CD4-positive, alpha-beta T cell treated with Interleukin-10 for 1 hour (primary cell): ENCODE measurements around the gene NT5C2.

Source experiments
- DNase-seq: peaks from one replicate; pipeline ENCODE4 v3.0.0-alpha.2; 2020

The NT5C2 gene

DNA sequence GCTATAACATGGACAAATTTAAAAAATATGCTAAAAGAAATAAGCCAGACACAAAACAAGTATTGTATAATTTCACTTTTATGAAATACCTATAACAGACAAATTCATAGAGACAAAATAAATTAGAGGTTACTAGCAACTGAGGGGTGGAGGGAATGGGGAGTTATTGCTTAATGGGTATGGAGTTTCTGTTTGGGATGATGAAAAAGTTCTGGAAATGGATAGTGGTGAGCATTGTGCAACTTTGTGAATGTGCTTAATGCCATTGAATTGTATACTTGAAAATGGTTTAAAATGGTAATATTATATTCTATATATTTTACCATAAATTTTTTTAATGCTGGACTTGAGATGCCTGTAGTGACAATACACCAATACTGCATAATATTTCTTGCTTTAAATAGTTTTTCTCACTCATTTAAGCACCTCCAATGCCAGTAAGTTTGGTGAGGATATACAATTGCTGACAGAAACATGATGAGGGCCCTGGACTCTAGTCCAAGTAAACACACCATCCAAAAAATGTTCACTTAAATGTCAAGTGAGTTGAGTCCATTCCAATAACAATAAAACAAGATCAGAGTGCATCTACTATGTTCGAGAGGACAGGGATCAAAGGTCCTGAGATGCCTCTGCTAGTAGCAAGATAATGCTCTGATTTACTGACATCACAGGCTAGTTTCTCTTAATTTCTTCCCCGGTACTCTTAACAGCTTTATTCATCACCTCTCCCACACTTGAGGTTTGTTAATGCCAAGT lies 71.9 kb downstream of the NT5C2 start:
- DNase-seq, result no peak

DNA sequence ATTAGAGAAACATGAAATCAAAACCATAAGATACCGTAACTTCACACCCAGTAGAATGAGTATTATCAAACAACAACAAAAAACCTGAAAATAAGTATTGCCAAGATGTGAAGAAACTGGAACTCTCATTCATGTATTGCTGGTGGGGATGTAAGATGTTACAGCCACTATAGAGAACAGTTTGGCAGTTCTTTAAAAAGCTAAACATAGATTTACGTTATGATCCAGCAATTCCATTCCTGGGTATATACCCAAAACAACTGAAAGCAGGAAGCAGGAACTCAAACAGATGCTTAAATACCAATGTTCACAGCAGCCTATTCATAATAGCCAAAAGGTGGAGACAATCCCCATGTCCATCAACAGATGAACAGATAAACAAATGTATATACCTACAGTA lies 72.5 kb downstream of the NT5C2 start:
- no peak for DNase-seq

DNA sequence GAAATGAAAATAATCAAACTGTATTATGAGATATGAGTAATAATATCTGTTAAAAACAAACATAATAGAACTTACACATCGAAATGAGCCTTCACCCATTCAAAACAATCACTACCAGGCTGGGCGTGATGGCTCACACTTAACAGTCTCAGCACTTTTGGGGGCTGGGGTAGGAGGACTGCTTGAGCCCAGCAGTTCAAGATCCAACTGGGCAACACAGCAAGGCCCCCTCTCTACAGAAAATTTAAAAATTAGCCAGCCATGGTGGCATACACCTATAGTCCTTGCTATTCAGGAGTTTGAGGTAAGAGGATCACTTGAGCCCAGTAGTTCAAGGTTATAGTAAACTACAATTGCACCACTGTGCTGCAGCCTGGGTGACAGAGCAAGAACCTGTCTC lies 75.8 kb downstream of the NT5C2 start:
- DNase-seq, result no peak

DNA sequence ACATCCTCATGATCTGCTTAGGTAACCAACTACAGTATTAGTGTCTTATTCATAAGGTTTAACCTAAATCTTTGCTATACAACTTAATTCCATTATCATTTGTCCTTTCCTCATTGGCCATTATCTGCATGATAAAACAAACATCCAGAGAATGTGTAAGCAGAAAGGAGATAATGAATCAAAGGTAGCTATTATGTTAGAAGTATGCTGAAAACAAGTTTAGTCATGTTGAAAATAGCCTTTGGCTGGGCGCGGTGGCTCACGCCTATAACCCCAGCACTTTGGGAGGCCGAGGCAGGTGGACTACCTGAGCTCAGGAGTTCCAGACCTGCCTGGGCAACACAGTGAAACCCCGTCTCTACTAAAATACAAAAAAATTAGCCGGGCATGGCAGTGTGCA lies 78.2 kb downstream of the NT5C2 start:
- DNase-seq, result no peak

DNA sequence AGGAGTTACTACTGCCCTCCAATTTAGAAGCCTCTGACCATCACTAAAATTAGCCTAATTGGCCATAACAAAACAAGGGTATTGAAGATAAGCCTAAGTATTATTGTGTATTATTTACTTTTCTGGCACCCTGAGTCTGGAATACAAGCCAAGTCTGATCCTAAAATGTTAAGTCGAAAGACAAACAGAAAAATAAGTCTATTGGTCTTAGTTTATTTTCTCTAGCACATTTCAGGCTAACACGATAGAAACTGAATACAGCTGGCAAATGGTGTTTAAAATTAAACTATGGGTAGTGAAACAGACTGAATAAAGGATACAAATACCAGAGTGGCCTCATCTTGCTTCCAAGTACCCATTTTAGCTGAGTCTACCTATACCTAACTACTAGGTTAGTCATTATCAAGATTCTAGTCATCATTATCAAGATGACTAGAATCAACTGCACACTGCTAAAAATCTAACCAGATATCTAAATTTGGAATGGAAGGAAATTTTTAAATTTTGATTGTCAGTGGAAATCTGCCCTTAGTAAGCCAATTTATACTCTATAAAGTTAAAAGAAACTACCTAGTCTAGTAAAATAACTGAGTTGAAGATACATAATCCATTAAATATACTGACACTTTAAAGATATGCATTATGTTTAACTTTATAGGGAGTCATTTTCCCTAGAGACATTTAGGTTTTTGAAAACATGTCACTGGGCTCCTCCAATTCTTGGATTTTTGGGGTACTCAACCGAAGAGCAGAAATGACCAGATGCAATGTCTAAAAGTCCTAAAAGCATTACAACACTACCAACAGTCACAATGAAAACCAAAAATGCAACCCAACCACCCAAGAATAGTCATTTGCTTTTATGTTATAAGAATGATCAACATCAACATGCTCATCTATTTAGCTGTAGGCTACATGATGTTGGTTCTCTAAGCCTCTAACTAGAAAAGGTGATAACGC lies 80.9 kb downstream of the NT5C2 start:
- no peak for DNase-seq

DNA sequence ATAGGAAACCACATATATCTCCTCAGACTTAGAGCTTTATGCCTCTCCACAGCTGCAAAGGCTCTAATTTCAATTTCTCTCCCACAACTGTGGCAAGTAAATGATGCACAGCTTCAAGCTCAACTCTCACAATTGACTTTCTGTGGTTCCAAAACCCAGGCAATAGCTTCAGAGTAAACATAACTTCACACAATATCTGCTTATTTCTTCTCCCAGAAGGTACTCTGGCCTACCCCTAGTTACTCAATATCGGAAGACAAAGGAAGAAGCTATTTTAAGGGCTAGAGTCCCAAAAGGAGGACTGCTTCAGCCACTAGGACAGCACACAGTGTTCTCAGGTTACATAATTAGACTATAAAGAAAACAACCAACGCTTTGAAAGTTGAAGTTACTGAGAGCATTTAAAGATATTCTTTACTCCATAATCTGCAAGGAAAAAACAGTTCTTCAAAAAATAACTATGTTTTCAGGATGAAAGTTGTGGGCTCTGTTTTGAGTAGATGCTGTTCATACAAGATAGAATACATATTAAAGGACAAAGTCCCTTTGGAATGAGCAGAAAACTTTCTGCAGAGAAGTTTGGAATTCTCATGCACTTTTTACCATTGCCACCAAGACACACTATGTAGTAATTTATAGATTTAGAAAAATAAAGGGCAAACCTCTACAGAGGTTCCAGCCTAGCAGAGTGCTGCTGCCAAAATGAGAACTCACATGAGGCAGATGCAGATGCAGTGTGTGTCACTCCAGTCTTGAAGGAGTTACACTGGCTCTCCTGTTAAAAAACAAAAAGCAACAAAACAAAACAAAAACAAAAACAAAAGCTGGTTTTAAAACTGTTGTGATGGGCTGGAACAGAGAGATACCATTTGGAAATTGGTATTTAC lies 81.8 kb downstream of the NT5C2 start:
- no peak for DNase-seq

DNA sequence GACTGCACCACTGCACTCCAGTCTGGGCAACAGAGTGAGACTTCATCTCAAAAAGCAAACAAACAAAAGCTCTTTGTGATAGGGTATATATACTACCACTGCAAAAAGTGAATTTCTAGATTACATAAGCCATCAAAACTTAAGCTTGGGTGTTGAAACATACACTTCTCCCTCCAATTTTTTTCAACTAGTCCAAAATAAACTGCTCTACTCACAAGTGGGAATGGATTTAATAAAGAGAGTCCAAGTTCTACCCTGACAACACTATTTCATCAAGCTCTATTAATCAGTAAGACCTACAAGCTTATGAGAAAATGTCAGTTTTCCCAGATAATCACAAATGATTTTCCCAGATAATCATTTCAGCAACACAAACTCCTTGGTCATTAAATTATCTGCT lies 82.7 kb downstream of the NT5C2 start:
- DNase-seq, result no peak

DNA sequence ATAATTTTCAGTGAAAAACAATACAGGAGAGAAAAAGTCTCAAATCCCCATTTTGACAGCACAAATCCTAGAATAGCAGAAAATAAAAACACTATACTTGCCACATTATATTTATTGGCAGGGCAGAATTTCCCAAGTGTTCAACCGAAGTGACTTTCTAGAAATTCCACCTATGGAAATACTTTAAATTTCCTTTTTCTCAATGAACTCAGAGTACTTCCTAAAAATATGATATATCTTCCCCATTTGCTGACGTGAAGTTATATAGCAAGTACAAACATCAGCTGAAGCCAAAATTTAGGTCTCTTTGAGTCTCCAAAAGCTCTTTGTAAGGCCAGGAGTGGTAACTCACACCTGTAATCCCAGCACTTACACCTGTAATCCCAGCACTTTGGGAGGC lies 83.3 kb downstream of the NT5C2 start:
- DNase-seq, result no peak

DNA sequence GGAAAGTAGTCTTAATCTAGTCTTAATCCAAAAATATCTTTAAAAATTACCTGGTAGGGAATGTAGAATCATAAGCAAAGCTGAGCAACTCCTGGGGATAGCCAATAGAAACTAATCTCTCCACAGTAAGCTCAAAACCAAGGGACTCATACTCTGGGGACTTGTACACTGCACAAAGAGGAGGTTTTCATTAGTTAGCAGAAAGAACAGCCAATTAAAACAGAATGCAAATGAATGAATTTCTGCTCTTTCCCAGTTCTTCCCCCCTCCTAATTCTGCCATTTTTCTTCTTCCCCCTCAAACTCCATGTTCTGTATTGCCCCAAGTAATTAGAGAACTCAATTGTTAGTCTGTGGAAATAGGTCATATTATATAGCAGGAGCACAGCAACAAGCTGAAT lies 86.5 kb downstream of the NT5C2 start:
- DNase-seq, result no peak

DNA sequence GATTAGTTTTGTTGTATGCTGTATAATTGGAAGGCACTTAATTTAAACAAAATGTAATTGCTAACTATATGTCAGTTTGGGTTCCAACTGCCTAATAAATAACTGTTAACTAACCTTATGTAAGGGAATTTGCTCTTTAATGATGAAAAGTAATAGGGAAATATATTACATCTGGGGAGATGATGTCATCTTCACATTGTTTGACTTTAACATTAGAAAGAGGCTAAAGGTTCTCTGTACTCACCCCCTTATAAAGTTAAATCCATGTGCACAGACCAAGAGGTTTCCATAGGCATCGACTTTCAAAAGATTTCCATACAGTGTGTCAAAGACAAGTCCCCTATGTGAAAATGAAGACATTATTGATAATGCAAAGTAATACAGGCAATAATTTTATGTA lies 87.6 kb downstream of the NT5C2 start:
- no peak for DNase-seq

DNA sequence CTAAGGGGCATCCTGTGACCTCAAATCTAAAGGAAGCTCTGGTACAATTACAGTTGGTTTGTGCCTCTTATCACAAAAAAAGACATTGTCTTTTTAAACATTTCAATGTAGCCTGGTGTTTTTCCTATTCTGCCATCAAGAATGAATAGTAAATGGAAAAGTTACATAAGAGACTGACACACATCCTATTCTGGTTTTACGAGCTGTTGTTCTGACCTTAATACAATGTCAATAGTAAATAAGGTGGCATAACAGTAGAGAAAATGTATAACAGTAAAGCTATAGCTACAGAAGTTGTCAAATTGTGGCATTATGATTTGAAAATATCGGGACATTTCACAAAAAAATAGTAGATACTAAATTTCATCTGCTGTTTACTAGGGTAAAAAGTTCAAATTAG lies 88.4 kb downstream of the NT5C2 start:
- DNase-seq, result no peak

DNA sequence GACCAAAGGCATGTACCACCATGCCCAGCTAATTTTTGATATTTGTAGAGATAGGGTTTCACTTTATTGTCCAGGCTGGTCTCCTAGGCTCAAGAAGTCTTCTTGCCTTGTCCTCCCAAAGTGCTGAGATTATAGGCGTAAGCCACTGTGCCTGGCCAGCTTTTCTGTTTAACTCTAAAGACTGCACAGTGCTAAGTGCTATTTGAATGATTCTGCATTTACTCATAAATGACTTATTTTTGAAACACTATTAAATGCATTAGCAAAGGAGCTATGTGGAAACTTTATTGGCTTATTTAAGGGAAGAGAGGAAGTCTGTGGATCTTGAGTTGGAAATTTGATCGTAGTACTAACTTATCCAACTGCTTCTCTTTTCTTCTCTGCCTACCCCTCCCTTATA lies 89.1 kb downstream of the NT5C2 start:
- no peak for DNase-seq

DNA sequence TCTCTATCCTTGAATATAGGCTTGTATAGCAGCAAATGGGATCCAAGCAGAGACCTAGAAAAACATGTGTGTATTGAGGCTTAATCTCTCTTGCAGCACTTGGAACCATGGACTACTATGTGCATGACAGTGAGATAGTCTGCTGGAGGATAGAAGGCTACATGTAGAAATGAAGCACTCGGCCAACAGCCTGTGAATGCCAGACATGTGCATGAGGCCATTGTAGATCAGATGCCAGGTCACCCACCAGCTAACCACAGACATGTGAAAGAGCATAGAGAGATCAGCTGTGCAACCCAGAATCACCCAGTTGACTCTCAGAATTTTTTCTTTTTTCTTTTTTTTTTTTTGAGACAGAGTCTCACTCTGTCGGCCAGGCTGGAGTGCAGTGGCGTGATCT lies 90.9 kb downstream of the NT5C2 start:
- DNase-seq, result no peak

DNA sequence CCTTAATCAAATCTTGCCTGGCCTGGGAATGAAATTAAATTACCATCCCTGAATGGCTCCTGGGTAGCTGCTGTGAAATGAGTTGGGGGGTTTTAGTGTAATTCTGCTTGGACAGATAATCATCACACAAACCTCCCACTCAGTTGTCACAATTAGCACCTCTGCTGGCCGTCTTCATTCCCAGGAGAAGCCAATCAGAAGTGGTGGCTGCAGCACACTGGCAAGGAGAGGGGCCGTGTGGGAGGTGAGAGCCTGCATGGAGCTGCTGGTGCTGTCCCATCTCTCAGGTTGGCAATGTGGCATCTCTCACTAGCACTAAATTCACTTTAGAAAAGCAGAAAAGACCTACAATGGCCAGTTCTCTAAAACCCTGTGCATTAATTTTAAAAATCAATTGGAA lies 92.5 kb downstream of the NT5C2 start:
- DNase-seq, result no peak

DNA sequence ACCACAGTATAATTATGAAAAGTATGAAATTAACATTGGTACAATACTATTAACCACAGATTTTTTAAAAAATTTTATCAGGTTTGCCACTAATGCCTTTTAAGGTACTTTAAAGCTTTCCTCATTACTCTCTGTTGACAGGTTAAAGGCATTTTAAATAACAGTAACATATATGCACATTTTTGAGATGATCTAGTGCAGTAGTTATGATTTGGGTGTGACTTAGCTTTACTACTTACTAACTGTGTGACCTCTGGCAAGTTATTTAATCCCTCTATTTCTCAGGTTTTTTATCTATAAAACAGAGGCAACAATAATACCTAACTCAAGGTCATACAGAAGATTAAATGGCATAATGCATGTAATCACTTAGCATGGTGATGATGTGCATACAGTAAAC lies 94.8 kb downstream of the NT5C2 start:
- no peak for DNase-seq

DNA sequence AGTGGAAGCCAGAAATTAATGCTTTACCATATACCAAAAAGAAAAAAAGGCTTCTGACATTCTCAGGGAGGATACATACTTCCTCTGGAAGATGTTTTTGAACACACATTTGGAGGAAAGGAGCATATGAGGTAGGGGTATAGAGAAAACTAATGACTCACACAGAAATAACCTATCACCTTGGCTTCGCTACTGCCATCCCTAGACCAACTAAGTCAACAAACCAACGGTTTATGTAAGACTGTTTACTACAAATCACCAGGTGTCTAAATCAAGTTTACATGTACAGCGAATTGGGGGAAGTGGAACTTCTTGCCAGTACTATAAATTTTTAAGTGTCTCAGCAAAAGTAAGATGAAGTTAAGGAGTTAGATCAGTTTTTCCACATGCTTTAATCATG lies 96.9 kb downstream of the NT5C2 start:
- DNase-seq, result no peak

DNA sequence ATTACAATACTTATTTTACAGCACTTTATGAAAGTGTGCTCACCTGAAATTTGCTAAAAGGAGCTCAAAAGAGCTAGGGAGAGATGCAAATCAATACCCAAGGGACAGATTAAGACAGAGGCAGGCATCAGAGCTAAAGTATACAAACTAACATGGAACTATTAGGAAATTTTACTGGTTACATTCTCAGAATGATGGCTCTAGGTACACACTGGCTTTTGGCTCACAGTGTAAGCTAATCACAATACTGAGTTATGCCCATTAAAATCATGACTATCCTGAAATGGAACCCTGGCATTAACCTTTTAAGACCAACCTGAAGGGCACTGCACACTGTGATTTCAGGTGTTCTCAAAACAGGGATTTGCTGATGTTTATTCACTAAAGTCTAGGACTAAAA lies 98.1 kb downstream of the NT5C2 start:
- DNase-seq, result no peak

DNA sequence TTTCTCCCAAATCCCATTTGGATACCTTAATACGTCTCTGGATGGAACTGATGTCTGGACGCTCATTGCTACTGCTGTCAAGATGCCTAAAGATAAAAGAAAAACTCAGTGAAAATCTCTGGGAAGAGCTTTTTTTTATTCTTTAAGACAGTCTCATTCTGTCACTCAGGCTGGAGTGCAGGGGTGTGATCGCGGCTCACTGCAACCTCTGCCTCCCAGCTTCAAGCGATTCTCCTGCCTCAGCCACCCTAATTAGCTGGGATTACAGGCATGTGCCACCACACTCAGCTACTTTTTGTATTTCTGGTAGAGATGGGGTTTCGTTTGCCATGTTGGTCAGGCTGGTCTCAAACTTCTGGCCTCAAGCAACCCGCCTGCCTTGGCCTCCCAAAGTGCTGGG lies 102.2 kb downstream of the NT5C2 start:
- DNase-seq, result no peak

DNA sequence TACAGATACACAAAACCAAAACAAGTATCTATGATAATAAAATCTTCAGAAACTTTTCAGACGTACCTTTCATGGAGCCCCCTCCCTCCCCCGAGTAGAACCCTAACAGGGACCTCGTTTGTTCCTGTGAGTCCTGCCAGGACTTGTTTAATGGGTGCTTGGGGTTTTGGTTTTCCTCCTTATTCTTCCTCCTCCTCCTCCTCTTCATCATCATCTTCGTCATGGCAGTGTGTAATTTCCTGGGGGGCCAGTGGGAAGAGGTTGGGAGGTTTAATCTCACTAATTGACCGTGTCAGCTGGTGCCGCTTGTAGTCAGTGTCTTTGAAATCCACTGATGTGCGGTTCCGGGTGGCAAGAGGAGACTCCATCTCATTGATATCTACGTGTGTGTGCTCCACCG lies 103.6 kb downstream of the NT5C2 start:
- DNase-seq, result no peak

DNA sequence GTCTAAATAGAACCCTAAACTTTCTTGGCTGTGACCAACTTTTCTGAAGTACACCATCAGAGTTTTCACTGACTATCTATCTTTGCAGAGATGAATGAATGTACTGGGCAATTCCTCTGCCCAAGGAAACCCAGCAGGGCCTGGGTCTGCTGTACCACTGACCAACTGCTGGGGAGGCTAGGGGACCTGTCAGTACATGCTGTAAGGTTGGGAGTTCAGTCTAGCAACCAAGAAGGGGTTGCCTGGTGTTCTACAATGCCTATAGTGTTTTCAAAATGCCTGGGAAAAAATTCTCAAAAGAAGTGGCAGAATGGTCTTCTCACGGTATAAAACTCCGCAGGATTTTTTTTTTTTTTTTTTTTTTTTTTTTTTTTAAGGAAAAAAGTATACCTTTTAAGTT lies 106.3 kb downstream of the NT5C2 start:
- DNase-seq, result no peak

DNA sequence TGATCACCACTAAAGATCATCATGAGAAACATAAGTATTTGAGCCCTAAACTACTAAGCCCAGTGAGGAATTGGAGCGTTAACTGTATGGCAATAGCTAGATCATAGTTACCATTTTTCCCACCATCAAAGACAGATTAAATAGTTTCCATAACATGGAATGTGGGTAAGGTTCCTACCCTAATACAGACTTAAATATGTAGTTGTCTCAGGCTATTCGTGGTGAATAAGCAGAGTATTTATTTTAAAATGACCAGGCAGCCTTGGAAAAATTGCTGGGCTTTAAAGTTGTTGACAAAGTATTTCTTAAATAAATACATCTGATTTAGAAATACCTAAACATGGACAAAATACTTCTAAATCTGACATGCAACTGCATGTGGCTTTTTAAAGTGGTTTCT lies 106.8 kb downstream of the NT5C2 start:
- no peak for DNase-seq

DNA sequence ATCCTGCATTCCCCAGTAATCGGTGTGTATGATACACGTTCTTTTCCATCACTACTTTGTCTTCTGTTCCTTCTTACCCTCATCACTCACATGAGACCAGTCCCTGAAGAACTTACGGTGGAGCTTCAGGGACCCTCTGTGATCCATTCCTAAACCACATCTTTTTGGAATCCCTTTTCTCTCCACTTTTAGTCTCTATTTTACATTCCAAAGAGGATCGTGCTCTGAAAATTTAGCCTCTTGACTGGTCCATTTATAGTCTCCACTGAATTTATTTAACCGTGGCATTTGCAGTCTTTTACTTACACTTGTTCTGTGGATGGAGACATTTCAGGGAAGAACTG lies 109.1 kb downstream of the NT5C2 start:
- no peak for DNase-seq

DNA sequence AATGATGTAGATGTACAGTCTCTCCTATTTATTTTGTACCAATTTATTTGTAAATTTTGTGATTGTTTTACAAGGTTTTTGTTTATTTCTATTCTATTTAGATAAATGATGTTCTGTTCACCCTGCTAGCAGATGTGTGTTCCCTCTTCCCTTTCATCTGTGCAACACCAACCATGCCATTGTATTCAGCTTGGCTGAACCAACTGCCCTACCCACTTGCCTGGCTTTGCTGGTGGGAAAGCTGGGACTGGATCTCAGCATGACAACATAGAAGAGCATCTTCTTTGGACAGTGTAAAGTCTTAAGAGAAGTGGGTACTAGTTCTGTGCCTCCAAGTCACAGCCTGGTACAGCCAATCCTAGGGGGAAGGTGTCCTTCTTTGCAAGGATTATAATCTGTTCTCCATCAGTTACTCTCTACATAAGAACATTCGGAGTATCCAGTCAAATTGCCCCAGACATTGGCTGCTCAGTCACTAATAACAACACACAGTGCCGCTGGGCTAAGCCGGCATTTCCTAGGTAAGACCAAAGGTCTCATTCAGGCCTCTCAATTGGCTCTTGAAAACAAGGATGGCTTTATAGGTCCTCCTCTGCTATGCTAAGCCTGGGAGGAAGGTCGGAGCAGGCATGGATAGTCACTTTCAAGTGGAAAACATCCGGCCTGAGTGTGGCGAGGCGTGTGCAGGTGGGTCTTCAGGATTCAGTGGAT lies 109.7 kb downstream of the NT5C2 start:
- no peak for DNase-seq
